Omental fat pad (tissue), 4 donors: ENCODE results near the gene BBS1. TPM values are rescaled to one million over a fixed set of nuclear protein-coding genes. Genes with fewer than 3 reads are reported as not detected.
"Not testable (repeated sequence)": the region's sequence is repeated elsewhere in the genome, so short reads cannot be mapped to it uniquely, and the experiment has no call there.

ENCODE experiments used
- ATAC-seq: fragments of 150-250 bp; one replicate; pipeline ENCODE4 v1.9.1; 2016; ENCODE audit warnings: mild to moderate bottlenecking, moderate library complexity; ENCODE audit not compliant: low FRiP score
- DNase-seq: peaks from one replicate; pipeline ENCODE4 v3.0.0-alpha.2; 2019; ENCODE audit warnings: low spot score
- CTCF ChIP-seq, 3 donors: fragments of 450-650 bp; IDR thresholded peaks; one replicate each; pipeline ENCODE4 v1.5.1; 2016 to 2017; ENCODE audit warnings: antibody characterized with exemption in 3 of 3, mild to moderate bottlenecking in 3 of 3, moderate library complexity in 2 of 3
- total RNA-seq, 4 donors: library from RNA; depleted of rRNA; stranded (reverse); fragments of >200 nt; gene quantifications; one replicate each; pipeline ENCODE4 v1.1.0, GENCODE V29; 2016

Gene BBS1
- total RNA-seq, 4 donors from 2014 or later: 35.5 to 71.9 (median 37.9) TPM

GRCh38 chr11:66581261-66581660 lies 70.8 kb downstream of the BBS1 start:
- DNase-seq (no peak), ATAC-seq (no peak)
- no peak for TF ChIP-seq CTCF (IDR thresholded peaks at IDR 0.05)

GRCh38 chr11:66582565-66583147 lies 72.2 kb downstream of the BBS1 start:
- not testable (repeated sequence) for ATAC-seq, DNase-seq

Other genes with a start within 250 kb of the BBS1 start
- 100 to 1,000 TPM in 1 of 4 donors, 10 to 100 TPM in 3; 74.0 to 107 (median 87.1) TPM for gene RAB1B, start 242.0 kb upstream of the BBS1 start, total RNA-seq
- not detected for gene CNIH2, start 232.5 kb upstream of the BBS1 start, total RNA-seq
- gene YIF1A, start 221.5 kb upstream of the BBS1 start, total RNA-seq: 100 to 1,000 TPM in 1 of 4 donors, 10 to 100 TPM in 3; 57.1 to 116 (median 63.4) TPM
- 10 to 100 TPM in 1 of 4 donors, 1 to 10 TPM in 2, not detected in 1; 1.6 to 14.8 (median 9.1) TPM for gene TMEM151A, start 218.7 kb upstream of the BBS1 start, total RNA-seq
- gene CD248, start 193.6 kb upstream of the BBS1 start, total RNA-seq: 100 to 1,000 TPM in 1 of 4 donors, 10 to 100 TPM in 3; 43.2 to 107 (median 70.7) TPM
- gene RIN1, start 174.2 kb upstream of the BBS1 start, total RNA-seq: 10 to 100 TPM in 1 of 4 donors, 1 to 10 TPM in 3; 2.9 to 34.6 (median 3.6) TPM
- gene BRMS1, start 165.5 kb upstream of the BBS1 start, total RNA-seq: 10 to 100 TPM; 36.7 to 59.2 (median 42.0) TPM
- 10 to 100 TPM; 13.3 to 37.1 (median 21.1) TPM for gene B4GAT1, start 163.0 kb upstream of the BBS1 start, total RNA-seq
- gene SLC29A2, start 138.9 kb upstream of the BBS1 start, total RNA-seq: 1 to 10 TPM; 2.7 to 7.4 (median 5.0) TPM
- under 1 TPM in 1 of 4 donors, not detected in 3; 0.19 TPM for gene NPAS4, start 89.6 kb upstream of the BBS1 start, total RNA-seq
- 10 to 100 TPM; 29.2 to 38.0 (median 32.3) TPM for gene MRPL11, start 71.8 kb upstream of the BBS1 start, total RNA-seq
- 10 to 100 TPM in 2 of 4 donors, 1 to 10 TPM in 2; 9.2 to 16.3 (median 12.5) TPM for gene PELI3, start 43.7 kb upstream of the BBS1 start, total RNA-seq
- gene DPP3, start 30.2 kb upstream of the BBS1 start, total RNA-seq: 10 to 100 TPM; 13.9 to 23.9 (median 21.0) TPM
- 10 to 100 TPM; 12.1 to 18.7 (median 13.0) TPM for gene ZDHHC24, start 35.4 kb downstream of the BBS1 start, total RNA-seq
- gene ACTN3, start 36.3 kb downstream of the BBS1 start, total RNA-seq: not detected
- gene CTSF, start 58.0 kb downstream of the BBS1 start, total RNA-seq: 100 to 1,000 TPM in 2 of 4 donors, 10 to 100 TPM in 2; 82.8 to 110 (median 96.5) TPM
- under 1 TPM in 2 of 4 donors, not detected in 2; 0.19 to 0.28 TPM for gene CCDC87, start 82.4 kb downstream of the BBS1 start, total RNA-seq
- 10 to 100 TPM; 19.0 to 42.4 (median 21.7) TPM for gene CCS, start 82.5 kb downstream of the BBS1 start, total RNA-seq
- gene RBM14, start 106.0 kb downstream of the BBS1 start, total RNA-seq: 10 to 100 TPM; 38.3 to 74.2 (median 55.7) TPM
- gene RBM4, start 128.1 kb downstream of the BBS1 start, total RNA-seq: 10 to 100 TPM; 63.1 to 90.8 (median 78.3) TPM
- gene RBM4B, start 167.3 kb downstream of the BBS1 start, total RNA-seq: 10 to 100 TPM in 3 of 4 donors, 1 to 10 TPM in 1; 7.8 to 13.9 (median 11.2) TPM
- 10 to 100 TPM in 2 of 4 donors, 1 to 10 TPM in 2; 1.6 to 14.4 (median 8.6) TPM for gene SPTBN2, start 218.6 kb downstream of the BBS1 start, total RNA-seq